IPS-NIHi7 (cell line): ENCODE measurements around the gene GLT8D1.
"Not testable (repeated sequence)": the region's sequence is repeated elsewhere in the genome, so short reads cannot be mapped to it uniquely, and the experiment has no call there.

Source experiments
- DNase-seq: peaks from one replicate; pipeline ENCODE4 v3.0.0; 2012; ENCODE audit warnings: mixed read lengths; ENCODE audit errors: extremely low spot score

Gene GLT8D1

GRCh38 chr3:52705688-52706686 lies at the start of gene GLT8D1, which contains the start of gene SPCS1:
TSS of gene GLT8D1 (minus strand) at chr3:52705791. CDS start at chr3:52700460, 5,331 bp downstream.
TSS of gene SPCS1 (plus strand) at chr3:52706106. CDS start at chr3:52706247, 141 bp downstream.
- peak; percentile 89 for DNase-seq

- no peak for DNase-seq
These were observed 48.8 kb upstream of the GLT8D1 start for GRCh38 chr3:52754373-52754772.

GRCh38 chr3:52752045-52752660 lies 46.6 kb upstream of the GLT8D1 start:
- no peak for DNase-seq

- DNase-seq, result no peak
These were observed 38.1 kb upstream of the GLT8D1 start for GRCh38 chr3:52743721-52744120.

- DNase-seq, result no peak
These were observed 37.6 kb upstream of the GLT8D1 start for GRCh38 chr3:52743152-52743551.

- DNase-seq, result peak; percentile 38
These were observed 36.9 kb upstream of the GLT8D1 start for GRCh38 chr3:52742418-52743041.

GRCh38 chr3:52739730-52740129 lies 34.1 kb upstream of the GLT8D1 start:
- no peak for DNase-seq

- DNase-seq, result no peak
These were observed 27.8 kb upstream of the GLT8D1 start for GRCh38 chr3:52733256-52733891.

- no peak for DNase-seq
These were observed 26.0 kb upstream of the GLT8D1 start for GRCh38 chr3:52731590-52731989.

- no peak for DNase-seq
These were observed 25.1 kb upstream of the GLT8D1 start for GRCh38 chr3:52730681-52731080.

- DNase-seq, result not testable (repeated sequence)
These were observed 23.2 kb upstream of the GLT8D1 start for GRCh38 chr3:52728753-52729152.

- no peak for DNase-seq
These were observed 18.9 kb upstream of the GLT8D1 start for GRCh38 chr3:52724511-52724910.

- no peak for DNase-seq
These were observed 18.3 kb upstream of the GLT8D1 start for GRCh38 chr3:52723935-52724334.

- no peak for DNase-seq
These were observed 16.9 kb upstream of the GLT8D1 start for GRCh38 chr3:52722491-52722890.

- DNase-seq, result no peak
These were observed 16.1 kb upstream of the GLT8D1 start for GRCh38 chr3:52721730-52722008.

GRCh38 chr3:52721002-52721729 lies 15.6 kb upstream of the GLT8D1 start:
- no peak for DNase-seq

- DNase-seq, result no peak
These were observed 14.0 kb upstream of the GLT8D1 start for GRCh38 chr3:52719618-52720017.

GRCh38 chr3:52715714-52716305 lies 10.2 kb upstream of the GLT8D1 start:
- no peak for DNase-seq

GRCh38 chr3:52714335-52715302 lies 9.0 kb upstream of the GLT8D1 start:
- peak; percentile 92 for DNase-seq
